IPS-NIHi7 (cell line): ENCODE results near the gene IL33.

ENCODE experiments used
- DNase-seq: peaks from one replicate; pipeline ENCODE4 v3.0.0; 2012; ENCODE audit warnings: mixed read lengths; ENCODE audit errors: extremely low spot score

Gene IL33

GRCh38 chr9:6216951-6217350 lies 1.3 kb downstream of the IL33 start:
- DNase-seq, result no peak

DNA sequence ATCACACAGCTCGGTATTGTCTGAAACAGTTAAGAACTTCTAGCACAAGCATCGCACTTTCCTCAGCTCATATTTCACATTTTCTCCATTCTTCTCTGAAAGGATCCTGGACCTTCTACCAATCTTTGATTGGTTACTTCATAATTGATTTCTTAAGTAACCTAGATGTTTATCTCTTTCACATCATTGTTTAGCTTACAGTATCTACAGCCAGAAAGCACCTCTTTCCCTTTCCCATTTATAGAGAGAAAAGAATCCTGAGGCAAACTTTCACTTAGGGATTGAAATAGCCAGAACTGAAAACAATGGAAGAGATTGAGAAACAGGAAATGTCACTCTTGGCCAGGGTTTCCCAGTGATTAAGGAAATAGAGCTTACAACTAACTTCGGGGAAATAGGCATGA lies 2.5 kb downstream of the IL33 start:
- no peak for DNase-seq

DNA sequence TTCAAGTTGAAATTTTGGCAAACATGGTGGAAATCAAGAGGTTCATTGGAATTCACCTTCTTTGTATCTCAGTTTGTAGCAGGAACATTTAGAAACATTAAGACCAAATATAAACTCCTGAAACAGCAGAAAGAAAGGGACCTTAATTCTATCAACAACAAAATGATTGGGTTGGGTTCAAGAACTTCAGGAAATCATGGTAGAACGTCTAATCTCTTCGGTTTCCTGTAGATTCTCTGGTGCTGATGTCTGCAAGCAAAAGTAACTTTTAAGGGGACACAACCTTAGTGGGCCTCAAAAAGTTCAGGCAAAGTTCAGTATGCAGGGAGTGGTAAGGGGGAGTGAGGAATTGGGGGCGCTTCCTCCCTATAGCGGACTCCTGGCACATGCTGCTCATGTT lies 3.4 kb downstream of the IL33 start:
- no peak for DNase-seq

- no peak for DNase-seq
Observed at GRCh38 chr9:6219981-6220380, 4.4 kb downstream of the IL33 start.

DNA sequence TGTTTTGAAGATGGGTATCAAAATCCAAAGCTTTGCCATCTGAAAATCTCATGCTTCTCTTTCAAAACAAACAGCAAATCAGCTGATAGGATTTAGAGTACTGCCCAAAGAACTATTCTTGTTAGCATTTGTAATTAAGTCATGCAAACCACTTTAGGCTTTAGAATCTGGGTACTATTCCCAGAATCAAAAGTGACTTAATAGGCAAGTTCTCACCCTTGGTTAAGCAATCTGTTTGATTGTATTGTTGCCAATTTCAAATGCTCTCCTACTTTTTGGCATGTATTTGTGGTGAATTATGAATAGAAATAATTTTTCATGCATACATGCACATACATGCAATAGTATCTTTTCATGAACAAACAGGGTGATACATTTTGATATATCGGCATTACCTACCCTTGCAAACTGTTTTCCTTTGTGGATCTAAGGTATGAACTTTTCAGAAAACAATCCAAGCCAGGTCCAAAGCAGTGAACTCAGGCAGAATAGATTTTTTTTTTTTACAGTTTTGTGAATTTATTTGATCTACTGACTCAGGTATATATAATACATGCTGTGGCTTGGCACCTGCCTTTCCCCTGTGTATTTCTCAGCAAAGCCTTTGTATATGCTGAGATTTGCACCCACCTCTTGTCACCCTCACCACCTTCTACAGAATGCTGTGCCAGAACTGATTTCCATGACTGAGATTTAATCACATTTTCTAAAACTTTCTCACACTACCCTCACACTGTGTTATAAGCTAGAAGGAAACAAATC lies 9.0 kb downstream of the IL33 start:
- no peak for DNase-seq

DNA sequence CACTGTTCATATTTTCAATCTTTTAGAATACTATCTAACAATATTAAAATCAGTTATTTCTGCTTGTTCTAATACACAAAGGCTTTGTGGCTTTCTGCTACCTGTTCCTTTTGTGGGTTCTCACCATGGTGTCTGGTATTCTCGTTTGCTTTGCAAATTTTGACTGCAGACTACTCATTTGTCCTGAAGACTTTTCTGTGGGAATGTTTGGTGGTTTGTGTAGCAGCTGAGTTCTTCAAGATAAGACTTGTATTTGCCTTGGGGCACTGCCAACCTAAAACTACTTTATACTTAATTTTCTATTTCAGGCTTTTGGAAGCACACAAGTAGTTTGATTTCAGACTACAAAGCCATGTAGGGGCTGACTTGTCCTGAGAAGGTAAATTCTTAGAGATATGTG lies 11.1 kb downstream of the IL33 start:
- no peak for DNase-seq

- DNase-seq, result no peak
Observed at GRCh38 chr9:6229186-6229585, 13.6 kb downstream of the IL33 start.

DNA sequence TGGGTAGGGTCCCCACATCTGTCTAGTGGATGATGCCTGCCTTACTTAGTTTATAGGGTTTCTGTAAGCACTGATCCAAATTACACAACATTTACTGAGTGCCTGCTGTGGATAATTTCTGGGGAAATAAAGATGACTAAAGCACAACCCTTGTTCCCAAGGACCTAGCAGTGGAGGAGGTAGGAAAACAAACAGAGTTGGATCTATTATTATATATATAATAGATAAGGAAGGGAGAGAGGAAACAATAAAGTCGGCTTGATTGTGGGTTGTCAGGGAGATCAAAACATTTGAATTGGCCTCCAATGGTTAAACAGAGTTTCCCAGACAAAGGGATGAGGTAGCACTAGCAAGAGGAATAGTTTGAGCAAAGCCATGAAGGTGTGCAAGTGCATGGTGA lies 14.0 kb downstream of the IL33 start:
- no peak for DNase-seq

GRCh38 chr9:6230037-6230780 lies 14.6 kb downstream of the IL33 start:
- DNase-seq, result no peak

GRCh38 chr9:6232336-6232945 lies 16.8 kb downstream of the IL33 start:
- no peak for DNase-seq

DNA sequence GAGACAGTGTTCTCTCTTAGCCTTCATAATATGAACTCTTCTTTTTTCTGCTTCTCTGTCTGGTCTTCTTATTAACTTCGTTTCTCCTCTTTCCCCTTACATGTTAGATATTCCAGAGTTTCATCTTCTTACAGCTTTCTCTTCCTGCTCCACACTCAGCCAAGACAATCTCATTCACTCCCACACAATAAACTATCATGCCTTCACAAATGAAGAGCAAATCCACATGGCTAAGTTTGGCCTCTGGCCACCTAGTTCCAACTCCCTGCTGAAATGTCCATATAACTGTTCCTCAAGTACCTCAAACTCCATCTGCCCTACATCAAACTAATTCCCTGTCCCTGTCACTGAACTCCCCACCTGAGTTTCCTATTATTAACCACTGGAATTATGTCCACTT lies 18.4 kb downstream of the IL33 start:
- DNase-seq, result no peak

- DNase-seq, result no peak
Observed at GRCh38 chr9:6237267-6237666, 21.7 kb downstream of the IL33 start.

- DNase-seq, result no peak
Observed at GRCh38 chr9:6239048-6239461, 23.4 kb downstream of the IL33 start.

DNA sequence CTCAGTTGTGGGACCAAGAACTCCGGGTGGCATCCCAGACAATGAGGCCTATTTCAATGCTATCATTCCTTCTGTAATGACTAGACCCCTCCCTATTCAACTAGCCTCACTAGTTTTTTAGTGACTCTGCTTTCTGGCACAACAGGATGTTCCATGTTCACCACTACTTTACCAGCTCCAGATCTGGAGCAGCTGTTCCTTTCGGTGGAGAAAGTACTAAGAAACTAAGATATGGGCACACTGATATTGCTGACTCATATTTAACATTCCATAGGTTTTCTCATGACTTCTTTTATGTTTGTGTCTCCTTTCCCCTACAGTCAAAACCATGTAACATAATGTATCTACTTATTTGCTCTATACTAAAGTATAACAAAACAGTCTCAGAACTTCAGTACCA lies 24.1 kb downstream of the IL33 start:
- no peak for DNase-seq

DNA sequence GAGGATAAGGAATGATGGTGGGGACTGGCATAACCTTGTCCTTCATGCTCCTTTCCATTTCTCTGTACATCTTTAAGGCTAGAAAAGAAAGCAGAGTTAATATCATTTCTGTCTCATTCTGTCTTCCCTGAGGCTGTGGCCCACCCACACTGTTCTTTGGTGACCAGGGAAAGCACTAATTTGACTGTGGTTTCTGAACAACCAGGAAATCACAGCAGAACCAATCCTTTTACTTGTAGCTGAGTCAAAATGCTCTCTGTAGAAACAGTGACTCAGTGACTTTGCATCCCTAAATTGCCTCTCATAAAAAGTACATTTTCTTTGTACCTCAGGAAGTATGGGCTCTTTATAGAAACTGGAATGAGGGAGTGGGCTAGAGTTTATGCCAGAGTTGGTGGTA lies 28.1 kb downstream of the IL33 start:
- DNase-seq, result no peak

- no peak for DNase-seq
Observed at GRCh38 chr9:6247266-6247665, 31.7 kb downstream of the IL33 start.

DNA sequence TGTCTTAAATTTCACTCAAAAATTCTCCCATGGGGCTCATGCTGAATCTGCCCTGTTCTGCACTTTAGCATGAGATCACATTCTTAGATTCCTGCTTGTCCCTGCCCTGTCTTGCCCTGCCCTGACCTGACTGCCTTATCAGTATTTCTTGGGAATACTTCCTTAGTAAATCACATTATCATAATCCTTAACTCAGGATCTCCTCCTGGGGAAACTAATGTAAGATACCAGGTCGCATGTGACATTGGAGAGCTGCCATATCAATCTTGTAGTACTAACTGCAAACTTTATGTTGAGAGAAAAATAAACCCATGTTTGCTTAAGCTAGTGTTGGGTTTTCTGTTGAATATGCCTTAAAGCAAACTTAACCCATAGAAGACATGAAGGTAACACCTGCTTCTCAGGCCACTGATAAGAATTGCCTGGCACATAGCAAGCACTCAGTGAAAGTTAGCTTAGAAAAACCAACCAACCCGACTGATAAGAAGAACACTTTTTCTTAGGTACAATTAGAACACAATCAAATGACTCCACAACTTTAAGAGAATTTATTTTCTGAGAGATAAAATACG lies 53.3 kb downstream of the IL33 start:
- no peak for DNase-seq

DNA sequence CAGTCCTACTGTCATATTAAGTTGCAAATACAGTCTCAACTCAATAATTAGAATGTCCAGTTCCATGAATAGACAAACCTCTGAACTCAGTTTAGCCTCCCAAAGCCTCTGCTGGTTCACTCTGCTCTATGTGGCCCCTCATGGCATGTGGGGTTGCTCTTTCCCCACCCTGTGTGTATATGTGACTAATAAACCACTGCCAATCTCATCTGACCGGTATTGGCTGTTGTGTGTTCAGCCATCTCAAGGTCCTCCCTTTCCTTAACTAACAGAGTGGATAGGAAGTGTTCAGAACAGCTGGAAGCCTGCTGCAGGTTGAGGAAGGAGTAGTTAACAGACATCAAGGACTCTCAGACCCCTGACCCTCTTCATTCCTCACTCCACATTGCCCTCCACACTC lies 55.3 kb downstream of the IL33 start:
- no peak for DNase-seq

GRCh38 chr9:6271508-6272228 lies 56.1 kb downstream of the IL33 start:
- no peak for DNase-seq

GRCh38 chr9:6272229-6272598 lies 56.6 kb downstream of the IL33 start:
- DNase-seq, result no peak

DNA sequence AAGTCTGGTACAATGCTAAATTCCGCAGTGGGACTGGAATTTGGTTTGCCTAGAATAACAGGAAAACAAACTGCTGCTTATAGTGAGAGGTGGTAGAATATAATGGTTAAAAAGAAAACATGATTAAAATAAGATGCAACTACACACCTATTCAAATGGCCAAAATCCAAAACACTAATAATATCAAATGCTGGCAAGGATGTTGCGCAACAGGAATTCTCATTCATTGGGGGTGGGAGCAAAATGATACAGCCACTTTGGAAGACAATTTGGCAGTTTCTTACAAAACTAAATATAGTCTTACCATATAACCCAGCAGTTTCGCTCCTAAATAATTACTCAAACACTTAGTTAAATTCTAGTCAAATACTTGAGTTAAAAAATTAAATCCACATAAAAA lies 61.8 kb downstream of the IL33 start:
- no peak for DNase-seq

DNA sequence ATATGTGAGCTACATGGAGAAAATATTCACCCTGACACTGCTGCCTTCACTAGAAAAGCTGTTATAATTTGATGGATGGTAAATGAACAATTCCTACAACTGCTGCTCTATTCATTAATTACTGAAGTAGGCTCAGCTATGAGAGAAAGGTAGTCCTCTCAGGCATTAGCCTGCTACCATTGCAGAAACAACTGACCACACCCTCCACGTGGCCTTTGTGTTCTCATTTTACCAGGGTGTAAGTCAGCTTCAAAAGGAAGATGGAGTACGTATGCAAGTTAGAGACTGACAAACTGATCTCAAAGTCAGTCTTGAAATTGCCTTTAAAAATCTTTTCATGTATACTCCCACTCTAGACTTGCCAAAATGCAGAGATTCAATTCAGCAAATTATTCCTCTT lies 86.3 kb downstream of the IL33 start:
- no peak for DNase-seq
